Lower leg skin (tissue), 3 donors: Measurements from ENCODE around the gene OMA1.

Source experiments
- POLR2A ChIP-seq, 2 donors: fragments of 450-650 bp; IDR thresholded peaks; one replicate each; pipeline ENCODE4 v1.6.1; 2016 to 2017; ENCODE audit warnings: antibody characterized with exemption in 2 of 2, mild to moderate bottlenecking in 1 of 2, moderate library complexity in 1 of 2
- TF ChIP-seq, protein P1 (sequence below), 3 donors: fragments of 450-650 bp; IDR thresholded peaks; one replicate each; pipeline ENCODE4 v1.5.1; 2016; ENCODE audit warnings: antibody characterized with exemption in 3 of 3, mild to moderate bottlenecking in 3 of 3, moderate library complexity in 2 of 3

DNA sequence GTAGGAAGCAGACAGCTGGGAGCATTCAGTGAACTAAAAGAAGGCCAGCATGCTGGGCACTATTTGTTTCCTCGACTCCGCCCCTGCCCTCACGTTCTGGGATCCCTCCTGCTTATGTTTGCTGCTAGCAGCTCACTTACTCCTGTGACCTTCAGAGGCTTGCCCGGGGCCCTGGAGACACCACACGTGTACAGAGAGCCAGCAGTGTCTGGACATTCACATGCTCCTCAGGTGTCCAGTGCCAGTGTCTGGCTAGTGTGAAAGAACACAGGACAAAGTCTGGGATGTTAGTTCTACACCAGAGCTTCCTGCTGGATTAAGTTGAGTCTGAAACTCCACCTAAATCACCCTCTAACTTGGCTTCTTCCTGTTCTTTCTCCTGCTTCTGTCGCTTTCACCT is 108.1 kb downstream of the OMA1 start:
- TF ChIP-seq, protein P1, sequence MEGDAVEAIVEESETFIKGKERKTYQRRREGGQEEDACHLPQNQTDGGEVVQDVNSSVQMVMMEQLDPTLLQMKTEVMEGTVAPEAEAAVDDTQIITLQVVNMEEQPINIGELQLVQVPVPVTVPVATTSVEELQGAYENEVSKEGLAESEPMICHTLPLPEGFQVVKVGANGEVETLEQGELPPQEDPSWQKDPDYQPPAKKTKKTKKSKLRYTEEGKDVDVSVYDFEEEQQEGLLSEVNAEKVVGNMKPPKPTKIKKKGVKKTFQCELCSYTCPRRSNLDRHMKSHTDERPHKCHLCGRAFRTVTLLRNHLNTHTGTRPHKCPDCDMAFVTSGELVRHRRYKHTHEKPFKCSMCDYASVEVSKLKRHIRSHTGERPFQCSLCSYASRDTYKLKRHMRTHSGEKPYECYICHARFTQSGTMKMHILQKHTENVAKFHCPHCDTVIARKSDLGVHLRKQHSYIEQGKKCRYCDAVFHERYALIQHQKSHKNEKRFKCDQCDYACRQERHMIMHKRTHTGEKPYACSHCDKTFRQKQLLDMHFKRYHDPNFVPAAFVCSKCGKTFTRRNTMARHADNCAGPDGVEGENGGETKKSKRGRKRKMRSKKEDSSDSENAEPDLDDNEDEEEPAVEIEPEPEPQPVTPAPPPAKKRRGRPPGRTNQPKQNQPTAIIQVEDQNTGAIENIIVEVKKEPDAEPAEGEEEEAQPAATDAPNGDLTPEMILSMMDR (IDR thresholded peaks at IDR 0.05) = no peak
- no peak for TF ChIP-seq POLR2A (IDR thresholded peaks at IDR 0.05)
